ENCODE results near the gene C12orf57.

Gene C12orf57

GRCh38 chr12:6977653-6978052 lies 33.8 kb downstream of the C12orf57 start:
- in situ Hi-C loops (cut with HindIII; ENCODE audit: low pct_unique_long_range_greater_than_20kb, low sequenced_read_pairs), result no loop called here
- no peak for DNase-seq (ENCODE audit: low read depth in 1 of 2, low spot score in 1 of 2)
- no peak for TF ChIP-seq JUND (IDR thresholded peaks at IDR 0.05; ENCODE audit: low read depth)

- in situ Hi-C loops (cut with HindIII; ENCODE audit: low pct_unique_long_range_greater_than_20kb, low sequenced_read_pairs), result no loop called here
Observed at GRCh38 chr12:6978188-6978587, 34.4 kb downstream of the C12orf57 start.

GRCh38 chr12:6978611-6979011 lies 34.8 kb downstream of the C12orf57 start:
- TF ChIP-seq JUND (IDR thresholded peaks at IDR 0.05; ENCODE audit: low read depth), result no peak
- in situ Hi-C loops (cut with HindIII; ENCODE audit: low pct_unique_long_range_greater_than_20kb, low sequenced_read_pairs), result no loop called here

More at GRCh38 chr12:6978188-6978587, 34.4 kb downstream of the C12orf57 start:
- TF ChIP-seq JUND (IDR thresholded peaks at IDR 0.05; ENCODE audit: low read depth), result no peak
- no peak for DNase-seq (ENCODE audit: low read depth in 1 of 2, low spot score in 1 of 2)

GRCh38 chr12:6979021-6979420 lies 35.2 kb downstream of the C12orf57 start:
- no peak for DNase-seq (ENCODE audit: low read depth in 1 of 2, low spot score in 1 of 2)
- in situ Hi-C loops (cut with HindIII; ENCODE audit: low pct_unique_long_range_greater_than_20kb, low sequenced_read_pairs), result no loop called here
- TF ChIP-seq JUND (IDR thresholded peaks at IDR 0.05; ENCODE audit: low read depth), result no peak

More at GRCh38 chr12:6978611-6979011, 34.8 kb downstream of the C12orf57 start:
- DNase-seq (ENCODE audit: low read depth in 1 of 2, low spot score in 1 of 2), result peak in 1 of 2 experiments; percentile 68

GRCh38 chr12:6979453-6979852 lies 35.6 kb downstream of the C12orf57 start:
- in situ Hi-C loops (cut with HindIII; ENCODE audit: low pct_unique_long_range_greater_than_20kb, low sequenced_read_pairs), result no loop called here
- no peak for TF ChIP-seq JUND (IDR thresholded peaks at IDR 0.05; ENCODE audit: low read depth)
- DNase-seq (ENCODE audit: low read depth in 1 of 2, low spot score in 1 of 2), result no peak

GRCh38 chr12:6980075-6980474 lies 36.3 kb downstream of the C12orf57 start:
- TF ChIP-seq JUND (IDR thresholded peaks at IDR 0.05; ENCODE audit: low read depth), result no peak
- in situ Hi-C loops (cut with HindIII; ENCODE audit: low pct_unique_long_range_greater_than_20kb, low sequenced_read_pairs), result no loop called here
- DNase-seq (ENCODE audit: low read depth in 1 of 2, low spot score in 1 of 2), result no peak

GRCh38 chr12:6980740-6981139 lies 36.9 kb downstream of the C12orf57 start:
- in situ Hi-C loops (cut with HindIII; ENCODE audit: low pct_unique_long_range_greater_than_20kb, low sequenced_read_pairs), result no loop called here
- TF ChIP-seq JUND (IDR thresholded peaks at IDR 0.05; ENCODE audit: low read depth), result no peak
- no peak for DNase-seq (ENCODE audit: low read depth in 1 of 2, low spot score in 1 of 2)

- TF ChIP-seq JUND (IDR thresholded peaks at IDR 0.05; ENCODE audit: low read depth), result no peak
- in situ Hi-C loops (cut with HindIII; ENCODE audit: low pct_unique_long_range_greater_than_20kb, low sequenced_read_pairs), result no loop called here
- no peak for DNase-seq (ENCODE audit: low read depth in 1 of 2, low spot score in 1 of 2)
Observed at GRCh38 chr12:6981152-6982052, 37.6 kb downstream of the C12orf57 start.

GRCh38 chr12:6982532-6982931 lies 38.7 kb downstream of the C12orf57 start:
- DNase-seq (ENCODE audit: low read depth in 1 of 2, low spot score in 1 of 2), result no peak
- TF ChIP-seq JUND (IDR thresholded peaks at IDR 0.05; ENCODE audit: low read depth), result no peak
- in situ Hi-C loops (cut with HindIII; ENCODE audit: low pct_unique_long_range_greater_than_20kb, low sequenced_read_pairs), result no loop called here

GRCh38 chr12:6987956-6988553 lies 44.2 kb downstream of the C12orf57 start:
- no peak for TF ChIP-seq JUND (IDR thresholded peaks at IDR 0.05; ENCODE audit: low read depth)
- DNase-seq (ENCODE audit: low read depth in 1 of 2, low spot score in 1 of 2), result no peak
- in situ Hi-C loops (cut with HindIII; ENCODE audit: low pct_unique_long_range_greater_than_20kb, low sequenced_read_pairs), result no loop called here

Data from T47D (cell line).